ENCODE results near the gene OBSL1. TPM values are rescaled to one million over a fixed set of nuclear protein-coding genes. Genes with fewer than 3 reads are reported as not detected.

OBSL1 gene
- total RNA-seq, 1 experiment from 2014 or later: 25.5 TPM

GRCh38 chr2:219591091-219591490 is 19.8 kb upstream of the OBSL1 start:
- Histone ChIP-seq H3K27me3 (ENCODE audit: control insufficient read depth, insufficient read depth, low read length) (no peaks in the 10 kb centered on the region), H3K4me1 (ENCODE audit: control insufficient read depth, insufficient read depth, low read length) (no peaks in the 10 kb centered on the region), H3K36me3 (ENCODE audit: control insufficient read depth, insufficient read depth, low read length) (no peaks in the 10 kb centered on the region), H3K9me3 (ENCODE audit: control insufficient read depth, insufficient read depth, low read depth, low read length) (no peaks in the 10 kb centered on the region), H3K27ac (ENCODE audit: low read length) (no peak overlapping the region), H3K4me3 (ENCODE audit: low read depth in 2 of 2, low read length in 2 of 2) (no peak overlapping the region)
- ChIA-PET POLR2A (no interaction called here), CTCF (no interaction called here)
- no peak for DNase-seq (ENCODE audit: low read depth, low spot score)
- ATAC-seq: no peak
- TF ChIP-seq REST (IDR thresholded peaks at IDR 0.05; ENCODE audit: insufficient read depth in 1 of 2, low read depth in 2 of 2, low read length in 1 of 2) (no peak), CTCF (IDR thresholded peaks at IDR 0.05) (no peak), TCF7L2 (IDR thresholded peaks at IDR 0.05; ENCODE audit: low read depth, low read length) (no peak), POLR2AphosphoS5 (IDR thresholded peaks at IDR 0.05; ENCODE audit: low read depth, low read length) (no peak), SIN3A (IDR thresholded peaks at IDR 0.05; ENCODE audit: borderline replicate concordance, insufficient read depth, low read depth, low read length) (no peak)
- in situ Hi-C loops (cut with HindIII; ENCODE audit: low pct_unique_long_range_greater_than_20kb, low sequenced_read_pairs) (no loop called here), intact Hi-C loops (cut with micrococcal nuclease; ENCODE audit: unreplicated experiment) (no loop called here)
- no TSS peak for BruUV-seq (replicated peaks)

GRCh38 chr2:219581346-219581745 is 10.0 kb upstream of the OBSL1 start:
- Histone ChIP-seq H3K27me3 (ENCODE audit: control insufficient read depth, insufficient read depth, low read length) (no peaks in the 10 kb centered on the region), H3K27ac (ENCODE audit: low read length) (no peak overlapping the region), H3K4me1 (ENCODE audit: control insufficient read depth, insufficient read depth, low read length) (0 out of 2 replicates have a peak, but pooled peaks cover 3% of the 10 kb centered on the region), H3K36me3 (ENCODE audit: control insufficient read depth, insufficient read depth, low read length) (no peaks in the 10 kb centered on the region), H3K9me3 (ENCODE audit: control insufficient read depth, insufficient read depth, low read depth, low read length) (no peaks in the 10 kb centered on the region), H3K4me3 (ENCODE audit: low read depth in 2 of 2, low read length in 2 of 2) (no peak overlapping the region)
- DNase-seq (ENCODE audit: low read depth, low spot score): no peak
- ChIA-PET CTCF (no interaction called here), POLR2A (no interaction called here)
- no peak for ATAC-seq
- intact Hi-C loops (cut with micrococcal nuclease; ENCODE audit: unreplicated experiment): no loop called here
- BruUV-seq (replicated peaks): no TSS peak
- TF ChIP-seq REST (IDR thresholded peaks at IDR 0.05; ENCODE audit: insufficient read depth in 1 of 2, low read depth in 2 of 2, low read length in 1 of 2): no peak
- in situ Hi-C loops (cut with HindIII; ENCODE audit: low pct_unique_long_range_greater_than_20kb, low sequenced_read_pairs): no loop called here

Measured in Panc1 (cell line).